GM20000 (cell line): ENCODE results near the gene SLC17A7.
A peak's percentile ranks its signal among the peaks of the same experiment; 100 is the strongest.

Source experiments
- DNase-seq: peaks from one replicate; pipeline ENCODE4 v3.0.0; 2012; ENCODE audit warnings: low spot score
- CTCF ChIP-seq: IDR thresholded peaks from 2 replicates; pipeline ENCODE4 v1.5.1; 2012; ENCODE audit warnings: mild to moderate bottlenecking, control low read depth; ENCODE audit errors: extremely low read depth, missing control alignments

The SLC17A7 gene

GRCh38 chr19:49389406-49389805 is 51.9 kb downstream of the SLC17A7 start:
- no peak for TF ChIP-seq CTCF
- no peak for DNase-seq

DNA sequence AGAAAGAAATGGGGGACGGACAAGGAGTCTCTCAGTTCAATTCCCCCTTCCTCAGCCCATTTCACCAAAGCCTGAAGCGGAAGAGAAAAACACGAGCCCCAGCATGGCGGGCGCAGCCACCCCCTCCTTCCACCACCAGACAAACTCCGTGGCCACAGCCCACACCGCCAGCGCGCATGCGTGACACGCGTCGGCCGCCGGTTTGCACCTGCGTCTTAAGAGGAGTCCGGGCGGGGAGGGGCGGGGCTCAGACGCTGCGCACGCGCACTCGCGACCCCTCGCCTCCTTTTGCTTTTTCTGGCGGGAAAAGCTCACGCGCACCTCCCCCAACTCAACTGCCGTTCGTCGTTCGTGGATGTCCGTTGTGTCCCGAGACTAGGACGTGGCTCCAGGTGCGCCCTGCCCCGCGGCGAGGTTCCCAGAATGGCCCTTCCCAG is 53.4 kb downstream of the SLC17A7 start, which contains the start of gene KASH5:
KASH5 (plus strand) TSS at position 314 of the 437 bp plus-strand sequence. CDS start 2,635 bp downstream, outside the sequence.
- no peak for TF ChIP-seq CTCF
- peak; percentile 84 for DNase-seq

- TF ChIP-seq CTCF: no peak
- no peak for DNase-seq
Observed at GRCh38 chr19:49383599-49383998, 57.7 kb downstream of the SLC17A7 start.

DNA sequence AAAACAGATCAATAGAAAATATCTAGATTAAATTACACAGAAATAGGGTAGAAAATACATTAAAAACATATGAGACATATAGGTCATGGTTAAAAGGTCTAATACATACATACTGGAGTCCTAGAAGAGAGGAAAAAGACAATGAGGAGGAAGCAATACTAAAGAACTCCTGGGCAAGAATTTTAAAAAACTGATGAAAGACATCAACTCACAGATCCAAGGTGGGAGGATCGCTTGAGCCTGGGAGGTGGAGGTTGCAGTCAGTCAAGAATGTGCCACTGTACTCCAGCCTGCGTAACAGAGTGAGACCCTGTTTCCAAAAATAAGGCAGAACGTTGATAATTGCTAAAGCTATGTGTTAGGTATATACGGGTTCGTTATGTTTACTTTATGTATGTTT is 58.7 kb downstream of the SLC17A7 start:
- DNase-seq: no peak
- no peak for TF ChIP-seq CTCF

- no peak for TF ChIP-seq CTCF
- no peak for DNase-seq
Observed at GRCh38 chr19:49380391-49380790, 60.9 kb downstream of the SLC17A7 start.
